Uterus (tissue), 2 donors: ENCODE results near the gene CDK3.
"Not testable (repeated sequence)": the region's sequence is repeated elsewhere in the genome, so short reads cannot be mapped to it uniquely, and the experiment has no call there.

Experiments
- POLR2A ChIP-seq, 2 donors: fragments of 450-650 bp; IDR thresholded peaks; one replicate each; pipeline ENCODE4 v1.6.1; 2016; ENCODE audit warnings: antibody characterized with exemption in 2 of 2, mild to moderate bottlenecking in 1 of 2, moderate library complexity in 1 of 2
- TF ChIP-seq, protein P1 (sequence below), 4 experiments: fragments of 200-600 bp in 2 of 4; fragments of 450-650 bp in 2 of 4; sonication (generic) in 2 of 4; IDR thresholded peaks; one replicate each; pipeline ENCODE4 v1.5.1; 2016 to 2019; ENCODE audit warnings: antibody characterized with exemption in 4 of 4, mild to moderate bottlenecking in 2 of 4, moderate library complexity in 1 of 4

DNA sequence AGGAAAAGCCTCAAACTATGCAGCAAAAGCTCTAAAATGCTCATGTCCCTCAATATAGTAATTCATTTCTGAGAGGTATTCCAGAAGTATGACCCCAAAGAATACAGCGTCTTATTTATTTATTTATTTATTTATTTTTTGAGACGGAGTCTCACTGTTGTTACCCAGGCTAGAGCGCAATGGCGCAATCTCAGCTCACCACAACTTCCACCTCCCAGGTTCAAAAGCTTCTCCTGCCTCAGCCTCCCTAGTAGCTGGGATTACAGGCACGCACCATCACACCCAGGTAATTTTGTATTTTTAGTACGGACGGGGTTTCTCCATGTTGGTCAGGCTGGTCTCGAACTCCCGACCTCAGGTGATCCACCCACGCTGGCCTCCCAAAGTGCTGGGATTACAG, 31.6 kb upstream of the CDK3 start:
- TF ChIP-seq, protein P1, sequence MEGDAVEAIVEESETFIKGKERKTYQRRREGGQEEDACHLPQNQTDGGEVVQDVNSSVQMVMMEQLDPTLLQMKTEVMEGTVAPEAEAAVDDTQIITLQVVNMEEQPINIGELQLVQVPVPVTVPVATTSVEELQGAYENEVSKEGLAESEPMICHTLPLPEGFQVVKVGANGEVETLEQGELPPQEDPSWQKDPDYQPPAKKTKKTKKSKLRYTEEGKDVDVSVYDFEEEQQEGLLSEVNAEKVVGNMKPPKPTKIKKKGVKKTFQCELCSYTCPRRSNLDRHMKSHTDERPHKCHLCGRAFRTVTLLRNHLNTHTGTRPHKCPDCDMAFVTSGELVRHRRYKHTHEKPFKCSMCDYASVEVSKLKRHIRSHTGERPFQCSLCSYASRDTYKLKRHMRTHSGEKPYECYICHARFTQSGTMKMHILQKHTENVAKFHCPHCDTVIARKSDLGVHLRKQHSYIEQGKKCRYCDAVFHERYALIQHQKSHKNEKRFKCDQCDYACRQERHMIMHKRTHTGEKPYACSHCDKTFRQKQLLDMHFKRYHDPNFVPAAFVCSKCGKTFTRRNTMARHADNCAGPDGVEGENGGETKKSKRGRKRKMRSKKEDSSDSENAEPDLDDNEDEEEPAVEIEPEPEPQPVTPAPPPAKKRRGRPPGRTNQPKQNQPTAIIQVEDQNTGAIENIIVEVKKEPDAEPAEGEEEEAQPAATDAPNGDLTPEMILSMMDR (IDR thresholded peaks at IDR 0.05) = not testable (repeated sequence)
- not testable (repeated sequence) for TF ChIP-seq POLR2A (IDR thresholded peaks at IDR 0.05)
